Ovary (tissue), 3 donors: ENCODE data around the gene ANKH.

Experiments used
- CTCF ChIP-seq, 3 donors: fragments of 450-650 bp in 2 of 3; fragments of 200-600 bp in 1 of 3; IDR thresholded peaks; one replicate each; pipeline versions ENCODE4 v1.5.1 to v1.8.0; 2016 to 2022; ENCODE audit warnings: antibody characterized with exemption in 3 of 3, mild to moderate bottlenecking in 1 of 3
- EP300 ChIP-seq: sonication (generic); formaldehyde crosslinking; IDR thresholded peaks from one replicate; pipeline ENCODE4 v1.6.1; 2017; ENCODE audit warnings: antibody characterized with exemption
- POLR2A ChIP-seq: fragments of 450-650 bp; IDR thresholded peaks from one replicate; pipeline ENCODE4 v1.6.1; 2017; ENCODE audit warnings: antibody characterized with exemption, mild to moderate bottlenecking, moderate library complexity
- donor health status: DM: no; HTN: no; CAD: no.

GRCh38 chr5:14782591-14782990 lies 89.0 kb downstream of the ANKH start:
- no peak for TF ChIP-seq CTCF (IDR thresholded peaks at IDR 0.05)
- no peak for TF ChIP-seq POLR2A
- TF ChIP-seq EP300: no peak
